Measurements from ENCODE around the gene IL22RA1. TPM values are rescaled to one million over a fixed set of nuclear protein-coding genes. Genes with fewer than 3 reads are reported as not detected.

The IL22RA1 gene
- total RNA-seq, 1 donor from 2014 or later, result not detected

GRCh38 chr1:24117132-24117531 lies 25.8 kb downstream of the IL22RA1 start:
- no peak for DNase-seq (ENCODE audit: low spot score)
- no peaks in the 10 kb centered on the region for H3K4me1 Mint-ChIP-seq (ENCODE audit: unreplicated experiment)
- no peaks in the 10 kb centered on the region for H3K9me3 Mint-ChIP-seq (ENCODE audit: unreplicated experiment)
- no peak overlapping the region for H3K4me3 Mint-ChIP-seq (ENCODE audit: unreplicated experiment)
- H3K27me3 Mint-ChIP-seq (ENCODE audit: unreplicated experiment), result peaks cover 6% of the 10 kb centered on the region
- no peak for TF ChIP-seq CTCF (IDR thresholded peaks at IDR 0.05; ENCODE audit: unreplicated experiment)
- H3K36me3 Mint-ChIP-seq (ENCODE audit: low read depth, unreplicated experiment), result no peaks in the 10 kb centered on the region
- no peak overlapping the region for H3K27ac Mint-ChIP-seq (ENCODE audit: unreplicated experiment)

- Mint-ChIP-seq H3K4me3 (ENCODE audit: unreplicated experiment) (no peak overlapping the region), H3K36me3 (ENCODE audit: low read depth, unreplicated experiment) (no peaks in the 10 kb centered on the region), H3K4me1 (ENCODE audit: unreplicated experiment) (peaks cover 3% of the 10 kb centered on the region), H3K27me3 (ENCODE audit: unreplicated experiment) (peaks cover 3% of the 10 kb centered on the region), H3K27ac (ENCODE audit: unreplicated experiment) (no peak overlapping the region), H3K9me3 (ENCODE audit: unreplicated experiment) (no peaks in the 10 kb centered on the region)
- DNase-seq (ENCODE audit: low spot score), result no peak
- TF ChIP-seq CTCF (IDR thresholded peaks at IDR 0.05; ENCODE audit: unreplicated experiment), result no peak
These were observed 28.2 kb downstream of the IL22RA1 start for GRCh38 chr1:24114753-24115152.

- no peaks in the 10 kb centered on the region for H3K36me3 Mint-ChIP-seq (ENCODE audit: low read depth, unreplicated experiment)
- H3K4me3 Mint-ChIP-seq (ENCODE audit: unreplicated experiment), result no peak overlapping the region
- TF ChIP-seq CTCF (IDR thresholded peaks at IDR 0.05; ENCODE audit: unreplicated experiment), result no peak
- H3K9me3 Mint-ChIP-seq (ENCODE audit: unreplicated experiment), result no peaks in the 10 kb centered on the region
- H3K4me1 Mint-ChIP-seq (ENCODE audit: unreplicated experiment), result peaks cover 3% of the 10 kb centered on the region
- no peak for DNase-seq (ENCODE audit: low spot score)
- H3K27me3 Mint-ChIP-seq (ENCODE audit: unreplicated experiment), result peaks cover 3% of the 10 kb centered on the region
- no peak overlapping the region for H3K27ac Mint-ChIP-seq (ENCODE audit: unreplicated experiment)
These were observed 29.3 kb downstream of the IL22RA1 start for GRCh38 chr1:24113641-24114033.

- no peak within 1 kb of the TSS for H3K4me3 Mint-ChIP-seq (ENCODE audit: unreplicated experiment)
- H3K36me3 Mint-ChIP-seq (ENCODE audit: low read depth, unreplicated experiment), result no peaks in the 10 kb centered on the region
- no peaks in the 10 kb centered on the region for H3K9me3 Mint-ChIP-seq (ENCODE audit: unreplicated experiment)
- TF ChIP-seq CTCF (IDR thresholded peaks at IDR 0.05; ENCODE audit: unreplicated experiment), result no peak
- peak; percentile 26 for DNase-seq (ENCODE audit: low spot score)
- peaks cover 3% of the 10 kb centered on the region for H3K27me3 Mint-ChIP-seq (ENCODE audit: unreplicated experiment)
- peaks cover 3% of the 10 kb centered on the region for H3K4me1 Mint-ChIP-seq (ENCODE audit: unreplicated experiment)
- no peak within 1 kb of the TSS for H3K27ac Mint-ChIP-seq (ENCODE audit: unreplicated experiment)
These were observed 30.8 kb downstream of the IL22RA1 start, which contains the start of gene MYOM3 for GRCh38 chr1:24111996-24112779. MYOM3 (minus strand) TSS chr1:24112135; CDS start chr1:24108636, 3,499 bp downstream.

GRCh38 chr1:24111262-24111995 lies 31.5 kb downstream of the IL22RA1 start:
- no peak overlapping the region for H3K27ac Mint-ChIP-seq (ENCODE audit: unreplicated experiment)
- no peak for TF ChIP-seq CTCF (IDR thresholded peaks at IDR 0.05; ENCODE audit: unreplicated experiment)
- H3K4me1 Mint-ChIP-seq (ENCODE audit: unreplicated experiment), result peaks cover 3% of the 10 kb centered on the region
- no peaks in the 10 kb centered on the region for H3K9me3 Mint-ChIP-seq (ENCODE audit: unreplicated experiment)
- no peak for DNase-seq (ENCODE audit: low spot score)
- H3K4me3 Mint-ChIP-seq (ENCODE audit: unreplicated experiment), result no peak overlapping the region
- H3K27me3 Mint-ChIP-seq (ENCODE audit: unreplicated experiment), result peaks cover 3% of the 10 kb centered on the region
- no peaks in the 10 kb centered on the region for H3K36me3 Mint-ChIP-seq (ENCODE audit: low read depth, unreplicated experiment)
